ENCODE data around the gene SLCO3A1. TPM values are rescaled to one million over a fixed set of nuclear protein-coding genes. Genes with fewer than 3 reads are reported as not detected.

Gene SLCO3A1
- total RNA-seq, 1 donor from 2014 or later: 2.7 TPM

DNA sequence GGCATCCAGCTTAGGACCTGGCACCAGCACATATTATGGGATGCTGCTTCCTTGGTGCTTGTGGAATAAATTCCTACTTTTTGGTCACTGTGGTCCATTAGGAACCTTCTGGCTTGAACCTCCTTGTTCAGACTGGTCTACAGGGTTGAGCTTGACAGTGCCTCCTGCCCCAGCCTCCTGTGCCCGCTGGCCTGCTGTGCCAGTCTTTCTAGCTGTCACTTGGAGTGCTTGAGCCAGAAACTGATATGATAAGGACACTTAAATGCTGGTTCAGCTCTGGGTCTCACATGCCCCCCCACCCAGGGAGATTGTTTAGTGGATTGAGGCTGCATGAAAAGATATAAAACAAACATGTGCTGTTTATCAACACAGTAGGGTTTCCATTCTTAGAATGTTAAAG lies 147.8 kb downstream of the SLCO3A1 start:
- DNase-seq (ENCODE audit: low read depth): no peak
- H3K4me3 ChIP-seq (ENCODE audit: low read depth, low read length): no peak overlapping the region
- TF ChIP-seq, protein P1, sequence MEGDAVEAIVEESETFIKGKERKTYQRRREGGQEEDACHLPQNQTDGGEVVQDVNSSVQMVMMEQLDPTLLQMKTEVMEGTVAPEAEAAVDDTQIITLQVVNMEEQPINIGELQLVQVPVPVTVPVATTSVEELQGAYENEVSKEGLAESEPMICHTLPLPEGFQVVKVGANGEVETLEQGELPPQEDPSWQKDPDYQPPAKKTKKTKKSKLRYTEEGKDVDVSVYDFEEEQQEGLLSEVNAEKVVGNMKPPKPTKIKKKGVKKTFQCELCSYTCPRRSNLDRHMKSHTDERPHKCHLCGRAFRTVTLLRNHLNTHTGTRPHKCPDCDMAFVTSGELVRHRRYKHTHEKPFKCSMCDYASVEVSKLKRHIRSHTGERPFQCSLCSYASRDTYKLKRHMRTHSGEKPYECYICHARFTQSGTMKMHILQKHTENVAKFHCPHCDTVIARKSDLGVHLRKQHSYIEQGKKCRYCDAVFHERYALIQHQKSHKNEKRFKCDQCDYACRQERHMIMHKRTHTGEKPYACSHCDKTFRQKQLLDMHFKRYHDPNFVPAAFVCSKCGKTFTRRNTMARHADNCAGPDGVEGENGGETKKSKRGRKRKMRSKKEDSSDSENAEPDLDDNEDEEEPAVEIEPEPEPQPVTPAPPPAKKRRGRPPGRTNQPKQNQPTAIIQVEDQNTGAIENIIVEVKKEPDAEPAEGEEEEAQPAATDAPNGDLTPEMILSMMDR (conservative IDR thresholded peaks at IDR 0.05; ENCODE audit: low read depth, low read length): no peak

DNA sequence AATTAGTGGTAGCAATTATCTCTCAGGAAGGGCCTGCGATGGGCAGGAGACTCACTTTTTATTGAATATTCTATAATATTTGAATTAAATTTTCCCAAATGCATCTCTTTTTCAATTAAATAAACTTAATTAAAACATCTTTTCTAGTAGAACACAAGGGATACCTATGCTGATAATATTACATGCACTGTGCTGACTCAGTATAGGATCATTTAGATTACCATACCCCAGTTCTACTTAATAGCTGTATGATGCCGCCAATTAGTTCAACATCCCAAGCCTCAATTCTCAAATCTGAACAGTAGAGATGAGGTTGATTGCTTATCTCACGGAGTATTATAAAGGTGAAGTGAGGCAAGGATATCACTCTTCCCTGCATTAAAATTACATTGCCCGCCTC lies 149.2 kb downstream of the SLCO3A1 start:
- no peak overlapping the region for H3K4me3 ChIP-seq (ENCODE audit: low read depth, low read length)
- no peak for DNase-seq (ENCODE audit: low read depth)
- TF ChIP-seq, protein P1 (conservative IDR thresholded peaks at IDR 0.05; ENCODE audit: low read depth, low read length): no peak

DNA sequence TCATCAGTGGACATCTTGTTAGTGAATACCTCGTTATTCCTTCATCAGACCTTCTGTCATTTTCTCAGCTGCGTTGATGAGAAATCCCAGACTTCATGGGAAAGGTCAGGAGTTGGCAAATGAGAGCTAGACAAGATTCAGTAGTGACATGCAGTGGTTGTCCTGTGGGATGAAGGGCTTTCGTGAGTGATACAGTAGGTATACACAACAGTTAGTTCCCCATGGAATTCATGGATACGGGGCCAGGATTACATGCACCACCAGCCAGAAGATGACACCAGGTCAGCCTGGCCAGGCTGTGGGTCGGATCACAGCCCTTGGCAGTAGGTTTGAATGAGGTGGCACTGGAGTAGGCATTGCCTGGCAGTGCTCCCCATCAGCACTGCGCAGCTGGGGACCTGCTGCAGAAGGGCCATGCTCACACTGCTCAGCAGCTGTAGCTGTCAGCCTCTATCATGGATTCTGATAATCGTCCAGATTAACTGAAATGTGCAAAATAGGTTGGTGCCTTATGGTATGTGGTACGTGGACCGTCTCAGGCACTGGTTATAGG lies 150.1 kb downstream of the SLCO3A1 start:
- TF ChIP-seq, protein P1 (conservative IDR thresholded peaks at IDR 0.05; ENCODE audit: low read depth, low read length): no peak
- DNase-seq (ENCODE audit: low read depth): no peak
- H3K4me3 ChIP-seq (ENCODE audit: low read depth, low read length): no peak overlapping the region

DNA sequence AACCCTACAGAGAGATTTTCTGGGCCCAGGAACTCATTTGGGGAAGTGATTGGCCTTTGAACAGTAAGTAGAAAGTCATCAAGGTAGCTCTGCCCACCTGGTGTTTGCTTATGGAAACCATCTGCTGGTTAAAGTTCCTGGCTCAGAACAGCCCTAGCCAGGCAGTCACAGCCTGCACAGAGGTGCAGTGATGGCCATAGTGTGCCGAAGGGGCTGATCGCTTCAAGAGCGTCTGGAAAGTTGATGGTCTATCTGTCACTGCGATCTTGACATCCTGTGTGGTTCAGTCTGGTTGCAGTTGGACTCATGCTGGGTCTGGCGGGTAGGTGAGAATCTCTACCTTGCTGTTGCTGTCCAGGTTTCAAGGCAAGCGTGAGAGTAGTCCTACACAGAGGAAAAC lies 151.6 kb downstream of the SLCO3A1 start:
- TF ChIP-seq, protein P1 (conservative IDR thresholded peaks at IDR 0.05; ENCODE audit: low read depth, low read length): no peak
- DNase-seq (ENCODE audit: low read depth): no peak
- H3K4me3 ChIP-seq (ENCODE audit: low read depth, low read length): no peak overlapping the region

- TF ChIP-seq, protein P1 (conservative IDR thresholded peaks at IDR 0.05; ENCODE audit: low read depth, low read length): no peak
- H3K4me3 ChIP-seq (ENCODE audit: low read depth, low read length): no peak overlapping the region
- no peak for DNase-seq (ENCODE audit: low read depth)
Measured at GRCh38 chr15:92006186-92007028, 152.9 kb downstream of the SLCO3A1 start.

- no peak overlapping the region for H3K4me3 ChIP-seq (ENCODE audit: low read depth, low read length)
- TF ChIP-seq, protein P1 (conservative IDR thresholded peaks at IDR 0.05; ENCODE audit: low read depth, low read length): no peak
- no peak for DNase-seq (ENCODE audit: low read depth)
Measured at GRCh38 chr15:92009162-92009561, 155.7 kb downstream of the SLCO3A1 start.
